ENCODE measurements around the gene STXBP6.
"Not testable (repeated sequence)": the region's sequence is repeated elsewhere in the genome, so short reads cannot be mapped to it uniquely, and the experiment has no call there.

GRCh38 chr14:24803426-24803825, 246.5 kb downstream of the STXBP6 start:
- TF ChIP-seq CTCF, POLR2A (IDR thresholded peaks at IDR 0.05): not testable (repeated sequence)

Measured in body of pancreas (tissue), 4 donors.